Parathyroid adenoma (tissue), 2 donors: Measurements from ENCODE around the gene MRM2.

Source experiments
- H2AFZ ChIP-seq: fragments of 300-600 bp; sonication (generic); one replicate; pipeline ENCODE4 v1.7.0; 2017; ENCODE audit warnings: antibody characterized with exemption, mild to moderate bottlenecking
- H3K27ac ChIP-seq: fragments of 300-600 bp; sonication (generic); one replicate; pipeline ENCODE4 v1.7.0; 2017
- H3K27me3 ChIP-seq: fragments of 300-600 bp; sonication (generic); one replicate; pipeline ENCODE4 v1.7.0; 2017; ENCODE audit warnings: low read length; ENCODE audit not compliant: control insufficient read depth, insufficient read depth
- H3K36me3 ChIP-seq: fragments of 300-600 bp; sonication (generic); one replicate; pipeline ENCODE4 v1.7.0; 2017; ENCODE audit warnings: low read length; ENCODE audit not compliant: control insufficient read depth, insufficient read depth
- H3K4me1 ChIP-seq: fragments of 300-600 bp; sonication (generic); one replicate; pipeline ENCODE4 v1.7.0; 2017; ENCODE audit warnings: control low read depth
- H3K4me2 ChIP-seq: fragments of 300-600 bp; sonication (generic); one replicate; pipeline ENCODE4 v1.7.0; 2017; ENCODE audit warnings: low read length
- H3K4me3 ChIP-seq: fragments of 300-600 bp; sonication (generic); one replicate; pipeline ENCODE4 v1.7.0; 2017; ENCODE audit warnings: low read depth, low read length
- H3K79me2 ChIP-seq: fragments of 300-600 bp; sonication (generic); one replicate; pipeline ENCODE4 v1.7.0; 2017; ENCODE audit warnings: control low read depth
- H3K9ac ChIP-seq: fragments of 300-600 bp; sonication (generic); one replicate; pipeline ENCODE4 v1.7.0; 2017; ENCODE audit warnings: mild to moderate bottlenecking
- H3K9me3 ChIP-seq: fragments of 300-600 bp; sonication (generic); one replicate; pipeline ENCODE4 v1.7.0; 2017; ENCODE audit warnings: low read length; ENCODE audit not compliant: control insufficient read depth
- TF ChIP-seq, protein P1 (sequence below): fragments of 300-600 bp; sonication (generic); IDR thresholded peaks from one replicate; pipeline ENCODE4 v1.7.0; 2017; ENCODE audit warnings: antibody characterized with exemption, mild to moderate bottlenecking
- donor health status: primary hyperparathyroidism.

MRM2 gene

DNA sequence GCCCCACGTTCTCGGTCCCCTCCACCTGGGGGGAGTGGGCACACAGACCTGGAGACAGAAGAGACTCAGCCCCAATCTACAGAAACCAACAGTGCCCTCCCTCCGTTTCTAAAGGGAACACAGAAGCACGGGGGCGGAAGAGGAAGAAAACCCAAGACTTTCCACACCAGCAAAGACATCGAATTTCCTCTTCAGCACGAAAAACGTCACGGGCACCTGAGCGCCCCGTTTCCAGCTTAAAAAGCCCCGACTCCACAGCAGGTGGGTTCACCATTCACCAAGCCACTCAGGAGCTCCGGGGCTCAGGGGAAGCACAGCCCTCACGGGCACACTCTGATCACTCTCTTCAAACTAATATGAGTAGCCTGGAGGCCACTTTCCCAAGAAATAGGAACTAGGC is 19.6 kb upstream of the MRM2 start:
- Histone ChIP-seq H3K4me3 (no peak overlapping the region), H3K27ac (no peak overlapping the region), H3K9me3 (no peaks in the 10 kb centered on the region), H3K9ac (no peak overlapping the region), H3K4me1 (no peaks in the 10 kb centered on the region), H2AFZ (no peak overlapping the region), H3K27me3 (no peaks in the 10 kb centered on the region), H3K79me2 (no peaks in the 10 kb centered on the region), H3K4me2 (no peak overlapping the region), H3K36me3 (no peaks in the 10 kb centered on the region)
- TF ChIP-seq, protein P1, sequence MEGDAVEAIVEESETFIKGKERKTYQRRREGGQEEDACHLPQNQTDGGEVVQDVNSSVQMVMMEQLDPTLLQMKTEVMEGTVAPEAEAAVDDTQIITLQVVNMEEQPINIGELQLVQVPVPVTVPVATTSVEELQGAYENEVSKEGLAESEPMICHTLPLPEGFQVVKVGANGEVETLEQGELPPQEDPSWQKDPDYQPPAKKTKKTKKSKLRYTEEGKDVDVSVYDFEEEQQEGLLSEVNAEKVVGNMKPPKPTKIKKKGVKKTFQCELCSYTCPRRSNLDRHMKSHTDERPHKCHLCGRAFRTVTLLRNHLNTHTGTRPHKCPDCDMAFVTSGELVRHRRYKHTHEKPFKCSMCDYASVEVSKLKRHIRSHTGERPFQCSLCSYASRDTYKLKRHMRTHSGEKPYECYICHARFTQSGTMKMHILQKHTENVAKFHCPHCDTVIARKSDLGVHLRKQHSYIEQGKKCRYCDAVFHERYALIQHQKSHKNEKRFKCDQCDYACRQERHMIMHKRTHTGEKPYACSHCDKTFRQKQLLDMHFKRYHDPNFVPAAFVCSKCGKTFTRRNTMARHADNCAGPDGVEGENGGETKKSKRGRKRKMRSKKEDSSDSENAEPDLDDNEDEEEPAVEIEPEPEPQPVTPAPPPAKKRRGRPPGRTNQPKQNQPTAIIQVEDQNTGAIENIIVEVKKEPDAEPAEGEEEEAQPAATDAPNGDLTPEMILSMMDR, result no peak

DNA sequence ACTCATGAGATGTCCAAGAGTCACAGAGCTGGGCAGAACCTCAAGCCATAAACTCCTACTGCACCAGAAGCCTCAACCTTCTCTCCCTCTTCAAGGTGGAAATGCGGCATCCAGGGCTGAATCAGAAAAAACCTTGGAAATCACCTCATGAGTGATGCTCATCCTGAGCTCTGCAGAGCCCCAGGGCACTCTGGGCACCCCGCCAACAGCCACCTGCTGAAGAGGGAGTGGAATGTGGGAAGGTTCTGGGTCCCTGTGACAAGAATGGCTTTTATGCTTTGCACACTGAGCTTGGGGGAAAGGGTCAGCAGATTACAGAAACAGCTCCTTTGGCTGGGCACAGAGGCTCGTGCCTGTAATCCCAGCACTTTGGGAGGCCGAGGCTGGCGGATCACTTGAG is 18.8 kb upstream of the MRM2 start:
- H3K4me1 ChIP-seq, result no peaks in the 10 kb centered on the region
- TF ChIP-seq, protein P1, result no peak
- H3K36me3 ChIP-seq, result no peaks in the 10 kb centered on the region
- H2AFZ ChIP-seq, result no peak overlapping the region
- no peak overlapping the region for H3K4me3 ChIP-seq
- H3K79me2 ChIP-seq, result no peaks in the 10 kb centered on the region
- H3K4me2 ChIP-seq, result no peak overlapping the region
- no peaks in the 10 kb centered on the region for H3K27me3 ChIP-seq
- H3K9me3 ChIP-seq, result no peaks in the 10 kb centered on the region
- no peak overlapping the region for H3K9ac ChIP-seq
- no peak overlapping the region for H3K27ac ChIP-seq

DNA sequence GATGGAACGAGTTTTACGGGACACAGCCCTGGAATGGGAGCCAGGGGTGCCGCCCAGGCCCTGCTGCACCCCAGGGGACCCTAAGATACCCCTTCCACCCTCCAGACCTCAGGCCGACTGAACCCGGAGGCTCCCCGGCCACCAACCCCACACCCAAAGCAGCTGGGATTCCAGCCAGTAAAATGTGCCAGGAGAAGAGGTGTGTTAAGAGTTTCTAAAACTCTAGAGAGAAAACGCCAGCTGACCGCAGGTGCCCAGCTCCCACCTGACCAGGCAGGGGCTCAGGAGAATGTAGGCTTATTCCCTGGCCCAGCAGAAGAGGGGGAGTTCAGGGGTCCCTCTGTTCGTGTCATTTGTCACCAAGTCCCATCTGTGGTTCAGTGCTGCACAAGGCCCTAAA is 17.5 kb upstream of the MRM2 start:
- Histone ChIP-seq H3K9me3 (no peaks in the 10 kb centered on the region), H3K4me1 (no peaks in the 10 kb centered on the region), H3K4me3 (no peak overlapping the region), H3K27ac (no peak overlapping the region), H3K27me3 (no peaks in the 10 kb centered on the region), H3K36me3 (no peaks in the 10 kb centered on the region), H2AFZ (no peak overlapping the region), H3K79me2 (no peaks in the 10 kb centered on the region), H3K4me2 (no peak overlapping the region), H3K9ac (no peak overlapping the region)
- TF ChIP-seq, protein P1, result no peak

DNA sequence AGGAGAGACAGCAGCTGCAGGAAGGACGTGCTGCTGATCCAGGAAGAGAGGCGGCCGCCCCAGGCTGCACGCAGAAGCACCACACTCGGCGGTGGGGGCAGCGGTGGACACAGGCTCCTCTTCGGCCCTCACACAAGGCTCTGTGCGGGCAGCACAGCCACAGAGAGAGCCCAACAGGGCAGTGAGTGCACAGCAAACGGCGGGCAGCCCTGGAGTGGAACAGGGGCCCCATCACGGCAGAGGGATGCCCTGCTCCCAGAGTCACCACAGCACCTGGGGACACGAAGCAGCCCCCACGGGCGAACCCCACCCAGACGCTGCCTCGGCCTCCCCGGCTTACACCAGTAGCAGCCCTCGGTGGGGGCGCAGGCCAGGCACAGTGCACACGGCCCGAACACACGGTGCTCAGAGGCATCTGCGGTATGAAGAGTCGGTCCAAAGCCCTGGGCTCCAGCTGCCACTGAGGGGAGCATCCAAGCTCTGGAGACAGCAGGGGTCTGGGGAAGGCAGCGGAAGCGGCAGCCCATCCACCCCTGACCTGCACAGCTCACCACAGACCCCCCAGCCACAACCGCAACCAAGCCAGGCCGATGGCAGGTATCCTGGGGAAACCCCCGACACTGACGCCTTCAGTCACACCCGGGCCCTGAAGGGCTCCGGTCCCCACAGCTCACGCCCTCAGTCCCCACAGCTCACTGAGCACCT is 16.8 kb upstream of the MRM2 start:
- no peaks in the 10 kb centered on the region for H3K9me3 ChIP-seq
- no peaks in the 10 kb centered on the region for H3K36me3 ChIP-seq
- no peaks in the 10 kb centered on the region for H3K79me2 ChIP-seq
- no peak overlapping the region for H3K4me3 ChIP-seq
- H3K27ac ChIP-seq, result no peak overlapping the region
- TF ChIP-seq, protein P1, result no peak
- no peaks in the 10 kb centered on the region for H3K4me1 ChIP-seq
- no peak overlapping the region for H2AFZ ChIP-seq
- H3K27me3 ChIP-seq, result no peaks in the 10 kb centered on the region
- H3K4me2 ChIP-seq, result no peak overlapping the region
- no peak overlapping the region for H3K9ac ChIP-seq

DNA sequence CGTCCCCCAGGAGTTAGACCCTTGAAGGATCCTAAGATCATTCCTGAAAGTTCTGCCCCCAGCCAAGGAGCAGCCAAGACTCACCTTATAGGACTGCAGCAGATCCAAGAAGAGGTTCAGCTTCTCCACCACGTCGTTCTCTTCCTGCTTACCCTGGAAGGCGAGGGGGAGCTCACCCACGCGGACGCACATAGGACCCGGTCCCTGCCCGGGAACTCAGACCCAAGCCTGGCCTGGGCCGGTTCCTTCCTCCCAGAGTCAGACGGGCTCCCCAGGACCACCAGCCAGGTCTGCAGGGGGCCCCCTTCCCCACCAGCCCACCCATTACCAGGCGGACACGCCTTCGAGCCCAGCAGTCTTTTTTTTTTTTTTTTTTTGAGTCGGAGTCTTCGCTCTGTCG is 15.6 kb upstream of the MRM2 start:
- H3K4me3 ChIP-seq, result no peak overlapping the region
- H3K9ac ChIP-seq, result no peak overlapping the region
- TF ChIP-seq, protein P1, result no peak
- H3K36me3 ChIP-seq, result no peaks in the 10 kb centered on the region
- no peak overlapping the region for H2AFZ ChIP-seq
- no peak overlapping the region for H3K27ac ChIP-seq
- H3K9me3 ChIP-seq, result no peaks in the 10 kb centered on the region
- no peaks in the 10 kb centered on the region for H3K79me2 ChIP-seq
- no peaks in the 10 kb centered on the region for H3K27me3 ChIP-seq
- H3K4me1 ChIP-seq, result no peaks in the 10 kb centered on the region
- no peak overlapping the region for H3K4me2 ChIP-seq
